Fibroblast of lung (primary cell): ENCODE results near the gene IFNA4. TPM values are rescaled to one million over a fixed set of nuclear protein-coding genes. Genes with fewer than 3 reads are reported as not detected.
"Not testable (repeated sequence)": the region's sequence is repeated elsewhere in the genome, so short reads cannot be mapped to it uniquely, and the experiment has no call there.

Source experiments
- DNase-seq, 2 donors: peaks; one replicate each; pipeline versions ENCODE4 v3.0.0 to v3.0.0-alpha.2; 2010; ENCODE audit warnings: low read depth in 2 of 2
- H2AFZ ChIP-seq: 2 replicates; pipeline ENCODE4 v1.5.1; 2012; ENCODE audit warnings: low read length, control low read depth, inconsistent platforms
- H3K27ac ChIP-seq: 2 replicates; pipeline ENCODE4 v1.5.1; 2011; ENCODE audit warnings: low read length, control low read depth; ENCODE audit not compliant: insufficient read depth
- H3K27me3 ChIP-seq: 2 replicates; pipeline ENCODE4 v1.5.1; 2011; ENCODE audit warnings: mild to moderate bottlenecking, low read length; ENCODE audit not compliant: control insufficient read depth, insufficient read depth
- H3K36me3 ChIP-seq: 2 replicates; pipeline ENCODE4 v1.5.1; 2011; ENCODE audit warnings: low read length; ENCODE audit not compliant: control insufficient read depth, insufficient read depth
- H3K4me1 ChIP-seq: 2 replicates; pipeline ENCODE4 v1.5.1; 2011; ENCODE audit warnings: low read length; ENCODE audit not compliant: control insufficient read depth, insufficient read depth; ENCODE audit errors: extremely low read depth
- H3K4me2 ChIP-seq: 2 replicates; pipeline ENCODE4 v1.5.1; 2011; ENCODE audit warnings: low read length, control low read depth; ENCODE audit not compliant: insufficient read depth; ENCODE audit errors: extremely low read depth
- H3K4me3 ChIP-seq, 4 experiments: fragments of 200-600 bp in 1 of 4; sonication (generic) in 1 of 4; replicated peaks in 1 of 4; 2 replicates each; pipeline ENCODE4 v1.5.1; 2011 to 2016; ENCODE audit warnings: low read length in 4 of 4, low read depth in 3 of 4, mild to moderate bottlenecking in 3 of 4, control low read depth in 2 of 4, inconsistent platforms in 1 of 4, mixed read lengths in 1 of 4; ENCODE audit not compliant: insufficient read depth in 1 of 4; ENCODE audit errors: control extremely low read depth in 1 of 4
- H3K79me2 ChIP-seq: 2 replicates; pipeline ENCODE4 v1.5.1; 2012; ENCODE audit warnings: mild to moderate bottlenecking, low read length, inconsistent platforms; ENCODE audit not compliant: control insufficient read depth, insufficient read depth
- H3K9ac ChIP-seq: 2 replicates; pipeline ENCODE4 v1.5.1; 2011; ENCODE audit warnings: mild to moderate bottlenecking, low read length, control low read depth; ENCODE audit not compliant: insufficient read depth
- H3K9me3 ChIP-seq: 2 replicates; pipeline ENCODE4 v1.5.1; 2012; ENCODE audit warnings: low read depth, low read length; ENCODE audit not compliant: control insufficient read depth, insufficient read depth
- H4K20me1 ChIP-seq: 2 replicates; pipeline ENCODE4 v1.5.1; 2011; ENCODE audit warnings: low read length; ENCODE audit not compliant: control insufficient read depth, insufficient read depth; ENCODE audit errors: extremely low read depth
- CTCF ChIP-seq, 2 donors: IDR thresholded peaks in 1 of 2; conservative IDR thresholded peaks in 1 of 2; 1 replicate in 1 of 2; 2 replicates in 1 of 2; pipeline ENCODE4 v1.5.1; 2011 to 2012; ENCODE audit warnings: low read length in 2 of 2, control low read depth in 1 of 2, inconsistent platforms in 1 of 2, low read depth in 1 of 2, mild to moderate bottlenecking in 1 of 2
- EZH2 ChIP-seq: IDR thresholded peaks from 2 replicates; pipeline ENCODE4 v1.5.1; 2012; ENCODE audit warnings: low read length, control low read depth, mild to moderate bottlenecking; ENCODE audit errors: missing control alignments
- polyA plus RNA-seq, 2 donors: library from polyadenylated mRNA; depleted of rRNA in 1 of 2; stranded (reverse) in 1 of 2; unstranded in 1 of 2; fragments of >200 nt; gene quantifications; 2 replicates each; pipeline ENCODE4 v1.2.1, GENCODE V29; 2011 to 2012; ENCODE audit warnings: missing spikeins in 1 of 2
- total RNA-seq: library from RNA; depleted of rRNA; stranded (reverse); fragments of >200 nt; gene quantifications from 2 replicates; pipeline ENCODE4 v1.2.1, GENCODE V29; 2014

IFNA4 gene
- total and polyA plus RNA-seq, 2 donors (not counting 1 experiment from before 2014, with no cell fraction given): not detected

GRCh38 chr9:21213411-21214326, 26.3 kb upstream of the IFNA4 start:
- not testable (repeated sequence) for H3K79me2 ChIP-seq, H3K4me1 ChIP-seq, H3K9ac ChIP-seq, H3K27ac ChIP-seq, H2AFZ ChIP-seq, H3K4me3 ChIP-seq, H3K9me3 ChIP-seq, H3K36me3 ChIP-seq, H3K4me2 ChIP-seq, H3K27me3 ChIP-seq, H4K20me1 ChIP-seq
- DNase-seq: peak in 1 of 2 donors; percentile 11
- TF ChIP-seq CTCF (conservative IDR thresholded peaks at IDR 0.05 in 1 of 2, IDR thresholded peaks at IDR 0.05 in 1 of 2; ENCODE audit: low read depth in 1 of 2, low read length in 2 of 2): peak; percentile 46 to 57

- H3K27ac ChIP-seq, H3K27me3 ChIP-seq, H3K4me2 ChIP-seq, H3K4me1 ChIP-seq, H3K79me2 ChIP-seq, H3K9ac ChIP-seq, DNase-seq, H2AFZ ChIP-seq, H4K20me1 ChIP-seq, H3K9me3 ChIP-seq, H3K36me3 ChIP-seq, H3K4me3 ChIP-seq: not testable (repeated sequence)
Observed at GRCh38 chr9:21212160-21212559, 24.8 kb upstream of the IFNA4 start.

- H3K27me3 ChIP-seq, H3K27ac ChIP-seq, H3K9me3 ChIP-seq, H2AFZ ChIP-seq, H3K4me1 ChIP-seq, H3K4me3 ChIP-seq, H3K9ac ChIP-seq, H4K20me1 ChIP-seq, H3K4me2 ChIP-seq, H3K79me2 ChIP-seq, DNase-seq, H3K36me3 ChIP-seq: not testable (repeated sequence)
Observed at GRCh38 chr9:21210782-21211181, 23.4 kb upstream of the IFNA4 start.

- no peak for TF ChIP-seq EZH2
- no peak for TF ChIP-seq CTCF (conservative IDR thresholded peaks at IDR 0.05 in 1 of 2, IDR thresholded peaks at IDR 0.05 in 1 of 2; ENCODE audit: low read depth in 1 of 2, low read length in 2 of 2)
- Histone ChIP-seq H3K27ac (no peak overlapping the region), H3K79me2 (no peaks in the 10 kb centered on the region)
Observed at GRCh38 chr9:21210311-21210710, 22.9 kb upstream of the IFNA4 start.

GRCh38 chr9:21207043-21207442, 19.7 kb upstream of the IFNA4 start, which contains the start of gene IFNA10:
Gene IFNA10 (minus strand): TSS chr9:21207143. CDS start chr9:21207097, 46 bp downstream.
- H3K4me3 ChIP-seq, H3K27me3 ChIP-seq, H3K36me3 ChIP-seq, H2AFZ ChIP-seq, H3K79me2 ChIP-seq, H3K9me3 ChIP-seq, H3K4me2 ChIP-seq, H4K20me1 ChIP-seq, H3K4me1 ChIP-seq, H3K9ac ChIP-seq, H3K27ac ChIP-seq, DNase-seq: not testable (repeated sequence)

More at GRCh38 chr9:21210311-21210710, 22.9 kb upstream of the IFNA4 start:
- Histone ChIP-seq H2AFZ (no peak overlapping the region), H3K4me2 (no peak overlapping the region), H3K9ac (no peak overlapping the region), H3K27me3 (no peaks in the 10 kb centered on the region), H3K9me3 (no peaks in the 10 kb centered on the region), H3K4me3 (no peak overlapping the region), H4K20me1 (no peaks in the 10 kb centered on the region), H3K4me1 (no peaks in the 10 kb centered on the region), H3K36me3 (no peaks in the 10 kb centered on the region)
- no peak for DNase-seq
